Fibroblast of the aortic adventitia (primary cell): Measurements from ENCODE around the gene ASAP2. TPM values are rescaled to one million over a fixed set of nuclear protein-coding genes. Genes with fewer than 3 reads are reported as not detected.

ENCODE experiments used
- DNase-seq: peaks from one replicate; pipeline ENCODE4 v3.0.0-alpha.2; 2010; ENCODE audit warnings: low read depth
- H3K4me3 ChIP-seq: 2 replicates; pipeline ENCODE4 v1.5.1; 2011; ENCODE audit warnings: low read depth, mild to moderate bottlenecking, control low read depth, low read length, moderate library complexity
- CTCF ChIP-seq: IDR thresholded peaks from 2 replicates; pipeline ENCODE4 v1.5.1; 2011; ENCODE audit warnings: mild to moderate bottlenecking, low read length, control low read depth, inconsistent platforms; ENCODE audit not compliant: insufficient read depth
- total RNA-seq: library from RNA; depleted of rRNA; stranded (reverse); fragments of >200 nt; gene quantifications from 2 replicates; pipeline ENCODE4 v1.2.3, GENCODE V29; 2012; ENCODE audit warnings: low replicate concordance

Gene ASAP2
- total RNA-seq, 1 donor, result 76.4 TPM

- no peak for TF ChIP-seq CTCF
- no peak overlapping the region for H3K4me3 ChIP-seq
- DNase-seq, result no peak
Observed at GRCh38 chr2:9225806-9226205, 19.2 kb downstream of the ASAP2 start.

- no peak for DNase-seq
- H3K4me3 ChIP-seq, result no peak overlapping the region
- TF ChIP-seq CTCF, result no peak
Observed at GRCh38 chr2:9226458-9227380, 20.1 kb downstream of the ASAP2 start.

GRCh38 chr2:9228088-9228751 is 21.6 kb downstream of the ASAP2 start:
- peak; percentile 79 for DNase-seq
- no peak overlapping the region for H3K4me3 ChIP-seq
- TF ChIP-seq CTCF, result no peak

GRCh38 chr2:9228781-9229469 is 22.3 kb downstream of the ASAP2 start:
- no peak for DNase-seq
- no peak overlapping the region for H3K4me3 ChIP-seq
- no peak for TF ChIP-seq CTCF

GRCh38 chr2:9229470-9229820 is 22.8 kb downstream of the ASAP2 start:
- no peak overlapping the region for H3K4me3 ChIP-seq
- DNase-seq, result no peak
- TF ChIP-seq CTCF, result no peak

- TF ChIP-seq CTCF, result peak; percentile 40
- H3K4me3 ChIP-seq, result no peak overlapping the region
- peak; percentile 52 for DNase-seq
Observed at GRCh38 chr2:9230051-9230802, 23.6 kb downstream of the ASAP2 start.
